GM18508 (cell line): ENCODE results near the gene ADD1.
"Not testable (repeated sequence)": the region's sequence is repeated elsewhere in the genome, so short reads cannot be mapped to it uniquely, and the experiment has no call there.

Experiments used
- ATAC-seq: cut with Tn5 transposase; IDR thresholded peaks from one replicate; pipeline ENCODE4 v1.9.1; 2021; ENCODE audit warnings: moderate number of reproducible peaks; ENCODE audit not compliant: insufficient read depth, unreplicated experiment

ADD1 gene

DNA sequence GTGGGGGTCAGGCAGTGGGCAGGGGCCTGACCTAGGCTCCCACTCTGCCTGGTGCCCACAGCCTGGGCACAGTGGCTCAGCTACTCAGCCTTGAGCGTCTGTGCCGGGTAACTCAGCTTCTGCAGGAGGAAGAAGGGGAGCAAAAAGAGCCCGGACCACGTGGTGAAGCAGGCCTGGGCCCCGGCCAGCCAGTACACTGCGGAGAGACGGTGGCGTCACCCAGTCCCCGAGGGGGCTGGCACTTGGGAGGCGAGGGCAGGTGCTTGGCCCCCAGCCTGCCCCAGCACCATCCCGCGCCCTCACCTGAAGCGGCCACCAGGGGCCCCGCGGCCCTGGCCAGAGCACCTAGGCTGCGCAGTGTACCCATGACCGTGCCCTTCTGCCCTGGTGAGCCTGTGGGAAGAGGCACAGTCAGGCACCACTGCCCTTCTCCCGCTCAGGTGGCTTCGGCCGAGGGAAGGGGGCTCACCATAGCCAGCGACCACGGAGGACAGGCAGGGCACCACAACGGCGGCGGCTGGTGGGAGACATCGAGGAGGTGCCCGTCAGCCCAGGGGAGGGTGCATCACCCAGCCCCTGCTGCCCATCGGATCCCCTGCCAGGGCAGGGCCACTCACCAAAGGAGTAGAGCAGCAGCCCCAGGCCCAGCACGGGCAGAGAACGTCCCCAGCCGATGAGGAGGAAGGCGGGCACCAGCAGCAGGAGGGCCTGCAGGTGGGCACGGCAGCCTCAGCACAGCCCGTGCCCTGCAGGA, 87.3 kb downstream of the ADD1 start:
- no peak for ATAC-seq

DNA sequence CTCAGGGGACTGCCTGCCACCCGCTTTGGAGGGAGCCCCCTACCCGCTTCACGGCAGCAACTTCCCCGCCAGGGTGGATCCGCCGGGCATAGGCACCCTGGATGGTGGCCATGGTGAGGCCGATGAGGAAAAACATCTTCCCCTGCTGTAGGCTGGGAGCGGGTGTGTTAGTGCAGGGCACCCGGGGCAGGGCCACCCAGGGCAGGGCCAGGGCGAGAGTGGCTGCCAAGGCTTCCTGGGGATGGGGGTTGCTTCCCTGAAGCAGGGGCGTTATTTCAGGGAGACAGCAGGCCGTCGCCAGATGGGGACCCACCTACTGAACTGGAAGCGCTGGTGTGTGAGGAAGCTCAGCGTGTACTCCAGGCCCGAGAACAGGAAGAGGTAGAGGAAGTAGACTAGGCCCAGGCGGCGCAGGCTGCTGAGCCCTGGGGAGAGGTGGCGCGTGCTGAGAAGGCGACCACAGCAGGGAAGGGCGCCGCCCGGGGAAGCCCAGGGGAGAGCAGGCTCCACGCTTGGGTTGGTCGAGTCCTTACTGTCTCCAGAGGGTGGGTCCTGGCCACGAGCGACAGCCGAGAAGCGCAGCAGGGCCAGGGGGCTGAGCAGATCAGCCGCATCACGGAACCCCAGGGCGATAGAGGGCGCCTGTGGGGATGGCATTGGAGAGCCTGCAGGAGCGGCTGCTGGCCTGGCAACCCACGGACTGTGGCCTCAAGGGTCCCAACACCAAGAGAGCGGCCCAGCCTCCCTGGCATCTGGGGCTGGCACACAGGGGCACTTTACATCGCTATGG, 88.1 kb downstream of the ADD1 start:
- ATAC-seq, result no peak

DNA sequence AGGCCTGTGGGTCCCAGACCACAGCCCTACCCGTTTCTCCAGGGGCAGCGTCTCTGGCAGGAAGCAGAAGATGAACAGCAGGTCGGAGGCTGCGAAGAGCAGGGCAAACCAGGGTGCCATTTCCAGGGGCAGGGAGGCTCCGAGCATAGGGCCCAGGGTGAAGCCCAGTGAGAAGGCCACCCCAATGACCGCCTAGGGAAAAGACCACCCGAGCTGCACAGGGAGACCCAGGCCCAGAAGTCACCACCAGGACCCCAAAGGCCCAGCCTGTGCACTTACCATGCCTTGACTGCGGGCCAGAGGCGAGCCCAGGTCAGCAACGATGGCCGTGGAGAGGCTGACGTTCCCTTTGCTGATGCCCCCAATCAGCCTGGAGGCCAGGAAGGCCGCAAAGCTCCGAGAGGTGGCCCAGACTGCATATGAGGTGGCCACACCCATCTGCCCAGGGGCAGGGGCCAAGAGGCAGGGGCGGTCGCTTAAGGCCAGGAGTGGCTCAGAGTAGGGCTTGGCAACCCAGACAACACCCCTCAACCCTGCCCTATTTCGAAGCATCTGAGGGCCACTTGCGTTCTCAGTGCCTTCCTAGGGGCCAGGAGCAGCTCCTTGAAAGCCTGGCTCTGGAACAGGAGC, 88.8 kb downstream of the ADD1 start:
- ATAC-seq, result no peak

DNA sequence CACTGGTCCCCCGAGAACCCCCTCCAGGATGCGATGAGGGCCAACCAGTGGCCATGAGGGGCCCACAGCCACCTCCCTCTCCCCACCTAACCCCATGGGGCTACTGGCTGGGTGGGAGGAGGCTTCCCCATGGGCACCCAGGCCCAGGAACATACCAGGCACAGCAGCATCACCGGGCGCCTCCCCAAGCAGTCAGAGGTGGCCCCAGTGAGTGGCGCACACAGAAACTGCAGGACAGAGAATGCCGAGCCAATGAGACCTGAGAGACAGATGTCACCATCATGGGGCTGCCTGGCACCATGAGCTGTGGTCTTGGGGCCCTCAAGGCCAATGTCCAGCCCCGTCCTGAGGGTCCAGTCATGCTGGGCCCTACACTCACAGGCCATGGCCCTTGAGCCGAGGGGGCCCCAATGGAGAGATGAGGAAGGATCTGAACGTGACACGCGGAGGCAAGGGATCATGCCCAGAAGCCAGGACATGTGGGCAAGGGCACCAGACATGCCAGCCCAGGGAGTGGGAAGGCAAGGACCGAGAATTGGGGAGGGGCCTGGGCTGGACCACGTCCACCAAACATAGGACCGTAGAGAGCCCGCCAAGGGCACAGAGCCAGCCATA, 89.4 kb downstream of the ADD1 start:
- ATAC-seq, result no peak

DNA sequence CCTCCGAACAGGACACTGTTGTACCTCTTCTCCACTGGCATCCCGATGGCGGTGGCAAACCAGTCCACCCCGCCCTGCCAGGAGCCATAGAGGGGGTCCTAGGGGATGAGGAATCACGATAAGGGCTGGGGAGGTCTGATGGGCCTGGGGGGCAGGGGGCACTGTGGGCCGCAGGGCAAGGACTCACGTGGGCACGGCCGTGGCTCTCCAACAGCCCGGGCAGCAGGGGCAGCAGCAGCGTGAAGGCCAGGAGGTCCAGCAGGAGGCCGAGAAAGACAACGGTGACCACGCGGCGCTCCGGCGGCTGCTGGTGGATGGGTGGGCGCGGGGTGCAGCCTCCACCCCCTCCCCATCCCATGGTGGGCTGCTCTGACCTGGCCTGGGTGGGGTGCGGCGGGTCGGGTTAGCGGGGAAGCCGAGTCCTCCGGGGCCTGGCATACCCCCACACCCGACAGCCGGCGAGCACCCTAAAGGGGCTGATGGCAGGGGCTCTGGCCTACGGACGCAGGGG, 90.0 kb downstream of the ADD1 start:
- ATAC-seq, result no peak

DNA sequence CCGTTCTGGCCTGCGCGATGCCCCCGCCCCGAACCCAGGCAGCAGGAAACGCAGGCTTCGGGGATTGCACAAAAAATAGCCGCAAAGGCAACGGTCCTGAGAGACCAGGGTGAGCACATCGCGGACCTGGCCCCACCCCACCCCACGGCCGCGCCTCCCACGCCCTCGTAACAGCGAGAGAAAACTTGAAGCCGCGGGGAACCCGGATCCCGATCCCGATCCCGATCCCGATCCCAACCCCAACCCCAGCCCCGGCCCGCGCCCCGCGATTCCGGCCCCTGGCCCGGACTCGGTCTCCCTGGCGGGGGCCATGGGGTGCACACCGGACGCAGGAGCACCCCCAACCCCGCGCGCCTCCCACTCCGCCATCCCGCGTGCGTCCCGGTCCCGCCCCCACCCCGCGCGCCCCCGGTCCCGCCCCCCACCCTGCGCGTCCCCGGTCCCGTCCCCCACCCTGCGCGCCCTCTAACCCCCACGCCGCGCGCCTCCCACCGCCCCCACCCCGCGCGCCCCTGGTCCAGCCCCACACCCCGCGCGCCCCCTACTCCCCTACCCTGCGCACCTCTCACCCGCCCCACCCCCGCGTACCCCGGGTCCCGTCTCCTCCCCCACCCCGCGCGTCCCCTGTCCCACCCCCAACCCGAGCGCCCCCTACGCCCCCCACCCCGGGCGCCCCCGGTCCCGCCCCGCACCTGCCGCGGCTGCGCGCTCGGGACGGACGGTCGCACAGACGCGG, 90.6 kb downstream of the ADD1 start:
- no peak for ATAC-seq

DNA sequence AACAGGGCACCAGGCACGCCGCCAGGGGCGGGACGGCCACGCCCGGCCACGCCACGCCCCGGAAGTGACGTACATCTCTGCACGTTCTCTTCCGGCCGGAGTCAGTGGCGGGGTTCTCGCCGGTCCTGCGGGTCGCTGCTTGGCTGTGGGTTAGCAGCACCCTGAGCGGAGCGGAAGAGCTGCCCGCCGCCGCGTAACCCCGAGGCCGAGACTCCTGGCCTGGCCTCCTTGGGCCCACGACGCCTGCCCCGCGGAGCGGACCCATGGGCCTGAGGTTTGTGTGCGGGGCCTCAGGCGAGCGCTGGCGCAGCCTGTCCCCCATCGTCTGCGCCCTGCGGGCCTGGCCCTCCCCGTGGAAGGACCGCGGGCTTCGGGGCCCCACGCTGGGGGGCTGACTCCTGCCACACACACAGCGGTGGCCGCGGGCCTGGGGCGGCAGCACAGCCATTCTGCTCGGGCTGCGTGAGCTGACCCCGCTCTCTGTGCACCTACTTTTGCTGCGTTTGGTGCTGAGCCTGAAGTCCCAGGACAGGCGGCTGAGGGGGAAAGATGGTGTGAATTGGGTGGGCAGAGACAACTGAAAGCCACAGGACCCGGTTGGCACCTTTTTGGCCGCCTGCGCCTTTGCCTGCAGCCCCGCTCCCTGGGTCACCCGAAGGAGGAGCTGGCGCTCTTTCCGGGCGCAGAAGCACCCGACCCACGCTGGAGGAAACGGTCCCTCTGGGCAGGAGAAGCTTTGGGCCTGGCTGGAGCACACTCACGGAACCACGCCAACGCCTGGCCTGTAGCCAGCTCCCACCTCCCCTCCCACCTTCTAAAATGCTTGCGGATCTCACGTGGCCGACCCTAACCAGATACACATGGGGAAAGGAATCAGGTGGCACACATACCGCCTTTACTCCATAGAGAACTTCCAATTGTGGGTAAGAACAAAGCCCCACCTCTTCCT, 91.4 kb downstream of the ADD1 start:
- ATAC-seq, result no peak

DNA sequence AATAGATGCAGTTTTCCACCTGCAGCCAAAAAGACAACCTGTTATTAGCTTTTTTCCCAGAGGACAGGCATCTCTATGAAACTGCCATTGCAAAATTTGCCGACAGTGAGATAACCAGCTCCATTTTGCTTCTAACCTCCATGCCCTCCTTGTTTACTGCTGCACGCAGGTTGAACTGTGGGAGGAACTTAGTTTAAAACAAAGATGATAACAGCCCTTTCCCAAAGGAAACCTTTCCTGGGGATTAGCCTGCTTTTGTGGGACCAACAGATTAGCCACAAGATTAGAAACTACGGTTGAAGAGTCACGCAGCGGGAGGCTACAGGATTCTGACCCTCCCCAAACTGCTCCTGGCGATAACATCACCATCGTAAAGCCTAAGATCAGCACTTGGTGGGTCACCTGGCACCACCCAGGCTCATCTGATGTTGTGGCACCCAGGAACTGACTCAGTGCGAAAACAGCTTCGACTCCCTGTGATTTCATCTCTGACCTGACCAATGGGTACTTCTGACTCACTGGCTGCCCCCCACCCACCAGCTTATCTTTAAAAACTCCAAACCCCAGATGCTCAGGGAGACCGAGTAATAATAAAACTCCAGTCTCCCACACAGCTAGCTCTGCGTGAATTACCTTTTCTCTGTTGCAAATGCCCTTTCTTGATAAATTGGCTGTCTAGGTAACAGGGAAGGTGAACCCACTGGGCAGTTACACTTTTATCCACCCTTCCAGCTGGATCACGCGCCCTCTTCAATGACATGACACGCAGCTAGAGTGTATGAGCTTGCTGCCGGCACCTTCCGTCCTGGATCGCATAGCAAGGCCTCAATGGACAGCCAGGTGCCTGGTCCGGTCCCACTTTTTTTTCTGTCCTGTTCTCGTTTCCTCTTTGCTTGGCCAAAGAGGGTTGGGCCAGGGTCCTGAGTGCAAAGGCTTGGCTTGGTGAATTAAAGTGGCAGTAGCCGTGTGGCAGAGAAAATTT, 92.4 kb downstream of the ADD1 start:
- no peak for ATAC-seq

DNA sequence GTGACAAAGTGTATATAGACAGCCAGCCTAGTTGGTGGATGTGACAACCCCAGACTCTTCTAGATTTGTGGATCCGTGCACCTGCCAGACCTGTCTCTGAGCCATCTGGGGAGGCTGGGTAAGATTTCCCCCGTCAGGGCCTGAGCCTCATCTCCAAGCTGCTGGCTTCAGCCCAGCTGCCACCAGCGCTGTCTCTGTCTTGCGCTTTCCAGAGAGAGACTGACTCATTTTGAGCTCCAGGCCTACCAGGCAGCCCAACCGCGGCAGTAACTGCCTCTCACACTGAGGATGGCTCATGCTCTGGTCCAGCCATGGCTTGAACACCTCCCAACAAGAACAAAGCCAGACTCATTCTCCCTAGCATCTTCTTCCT, 93.1 kb downstream of the ADD1 start:
- no peak for ATAC-seq

DNA sequence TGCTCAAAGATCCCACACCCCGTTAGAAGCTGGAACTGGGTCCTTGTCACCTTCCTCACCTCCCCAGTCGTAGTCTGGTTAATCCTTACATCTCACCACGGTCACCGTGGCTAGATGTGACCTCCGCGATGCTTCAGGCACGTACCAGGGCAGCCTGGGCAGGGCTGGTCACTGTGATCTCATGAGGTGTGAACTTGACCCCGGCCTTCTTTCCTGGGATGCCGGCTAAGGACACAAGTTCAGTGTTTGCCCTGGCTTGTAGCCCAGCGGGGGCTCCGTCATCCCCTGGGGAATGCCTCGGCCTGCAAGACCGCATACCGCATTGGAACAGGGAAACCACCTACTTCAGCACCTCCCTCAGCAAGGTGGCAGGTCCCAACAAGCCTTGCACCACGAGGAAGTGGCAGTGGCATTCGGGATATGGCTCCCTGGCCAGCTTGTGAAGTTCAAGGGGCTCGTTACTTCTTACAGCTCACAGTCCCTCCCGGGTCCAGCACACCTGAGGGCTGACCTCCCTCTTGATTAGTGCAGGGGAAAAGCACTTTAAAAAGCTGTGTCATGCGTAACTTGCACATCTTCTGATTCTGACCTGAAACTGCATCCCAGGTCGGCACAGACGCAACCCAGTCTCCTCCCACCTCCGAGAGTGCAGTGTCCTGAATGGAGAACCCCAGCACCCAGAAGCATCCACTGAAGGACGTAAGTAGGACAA, 93.7 kb downstream of the ADD1 start:
- ATAC-seq, result no peak

DNA sequence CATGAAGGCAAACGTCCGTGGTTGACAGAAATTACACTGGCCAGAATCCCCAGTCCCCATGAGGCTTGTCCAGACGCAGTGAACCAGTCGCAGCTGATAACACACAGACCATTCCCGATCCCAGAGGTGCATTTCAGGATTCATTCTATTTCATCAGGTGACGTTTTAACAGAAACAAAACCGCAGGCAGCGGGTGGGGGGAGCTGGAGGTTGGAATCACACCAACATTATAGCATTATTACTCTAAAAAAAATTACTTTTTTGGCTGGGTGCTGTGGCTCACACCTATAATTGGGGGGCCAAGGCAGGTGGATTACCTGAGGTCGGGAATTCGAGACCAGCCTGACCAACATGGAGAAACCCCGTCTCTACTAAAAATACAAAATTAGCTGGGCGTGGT, 94.3 kb downstream of the ADD1 start:
- no peak for ATAC-seq

DNA sequence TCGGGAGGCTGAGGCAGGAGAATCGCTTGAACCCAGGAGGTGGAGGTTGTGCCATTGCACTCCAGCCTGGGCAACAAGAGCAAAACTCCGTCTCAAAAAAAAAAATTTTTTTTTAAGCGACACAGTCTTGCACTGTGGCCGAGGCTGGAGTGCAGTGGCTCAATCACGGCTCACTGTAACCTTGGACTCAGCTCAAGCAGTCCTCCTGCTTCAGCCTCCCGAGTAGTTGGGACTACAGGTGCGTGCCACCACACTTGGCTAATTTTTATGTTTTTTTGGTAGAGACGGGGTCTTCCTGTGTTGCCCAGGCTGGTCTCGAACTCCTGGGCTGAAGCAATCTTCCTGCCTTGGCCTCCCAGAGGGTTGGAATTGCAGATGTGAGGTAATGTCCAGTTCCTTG, 94.8 kb downstream of the ADD1 start:
- ATAC-seq, result not testable (repeated sequence)

DNA sequence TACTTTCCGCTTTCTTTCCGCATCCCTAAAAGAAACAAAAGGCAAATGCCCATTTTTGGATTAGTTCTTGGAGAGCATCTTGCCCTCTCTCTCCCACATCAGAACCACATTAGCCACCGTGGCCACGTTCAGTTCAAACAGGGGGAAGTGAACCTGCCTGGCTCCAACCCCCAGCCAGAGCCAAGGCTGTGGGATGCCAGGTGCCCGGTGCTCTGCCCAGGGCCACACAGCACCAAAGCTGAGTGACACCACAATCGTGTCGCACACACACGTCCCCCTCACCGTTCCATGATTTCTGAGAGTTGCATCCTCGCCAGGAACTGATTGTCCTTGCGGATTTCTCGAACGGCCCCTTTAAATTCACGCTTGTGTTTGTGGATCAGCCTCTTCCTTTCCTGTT, 95.3 kb downstream of the ADD1 start:
- ATAC-seq, result no peak

DNA sequence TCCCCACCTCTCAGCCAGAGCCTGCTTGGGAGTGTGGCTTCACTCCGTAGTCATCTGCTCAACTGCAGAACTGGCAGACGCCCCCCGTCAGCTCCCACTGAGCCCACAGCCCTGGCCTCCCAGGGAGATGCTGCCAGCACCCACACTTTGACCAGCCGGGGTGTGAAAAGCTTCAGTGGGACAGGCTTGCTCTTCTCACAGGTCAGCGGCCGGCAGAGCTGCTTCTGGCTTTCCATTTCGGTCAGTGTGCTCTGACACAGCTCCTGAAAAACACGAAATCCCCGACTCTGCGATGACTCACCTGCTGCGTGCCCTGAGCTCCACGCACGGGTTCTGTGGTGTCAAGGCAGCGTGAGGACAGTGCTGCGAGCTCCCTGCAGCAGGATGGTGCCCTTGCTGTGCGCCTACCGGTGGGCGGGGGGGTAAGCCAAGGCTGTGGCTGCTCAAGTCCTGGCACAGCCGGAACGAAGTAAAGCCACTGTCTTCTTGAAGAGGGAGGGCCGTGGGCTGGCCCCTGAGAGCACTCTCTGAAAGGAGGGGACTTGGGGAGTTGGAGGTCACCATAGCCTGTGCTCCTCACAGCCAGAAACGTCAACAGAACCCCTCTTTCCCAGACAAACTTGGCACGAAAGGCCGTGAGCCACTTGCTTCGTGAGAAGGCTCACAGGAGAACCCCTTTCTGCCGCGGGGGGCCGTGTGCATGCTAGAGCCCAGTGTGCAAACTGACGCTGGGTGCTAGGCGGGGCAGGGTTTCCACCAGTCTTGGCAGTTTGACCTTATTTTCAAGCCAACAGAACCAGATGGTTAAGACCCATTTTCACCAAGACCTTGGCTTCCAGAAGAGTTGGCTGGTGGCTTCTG, 96.0 kb downstream of the ADD1 start:
- ATAC-seq, result no peak

DNA sequence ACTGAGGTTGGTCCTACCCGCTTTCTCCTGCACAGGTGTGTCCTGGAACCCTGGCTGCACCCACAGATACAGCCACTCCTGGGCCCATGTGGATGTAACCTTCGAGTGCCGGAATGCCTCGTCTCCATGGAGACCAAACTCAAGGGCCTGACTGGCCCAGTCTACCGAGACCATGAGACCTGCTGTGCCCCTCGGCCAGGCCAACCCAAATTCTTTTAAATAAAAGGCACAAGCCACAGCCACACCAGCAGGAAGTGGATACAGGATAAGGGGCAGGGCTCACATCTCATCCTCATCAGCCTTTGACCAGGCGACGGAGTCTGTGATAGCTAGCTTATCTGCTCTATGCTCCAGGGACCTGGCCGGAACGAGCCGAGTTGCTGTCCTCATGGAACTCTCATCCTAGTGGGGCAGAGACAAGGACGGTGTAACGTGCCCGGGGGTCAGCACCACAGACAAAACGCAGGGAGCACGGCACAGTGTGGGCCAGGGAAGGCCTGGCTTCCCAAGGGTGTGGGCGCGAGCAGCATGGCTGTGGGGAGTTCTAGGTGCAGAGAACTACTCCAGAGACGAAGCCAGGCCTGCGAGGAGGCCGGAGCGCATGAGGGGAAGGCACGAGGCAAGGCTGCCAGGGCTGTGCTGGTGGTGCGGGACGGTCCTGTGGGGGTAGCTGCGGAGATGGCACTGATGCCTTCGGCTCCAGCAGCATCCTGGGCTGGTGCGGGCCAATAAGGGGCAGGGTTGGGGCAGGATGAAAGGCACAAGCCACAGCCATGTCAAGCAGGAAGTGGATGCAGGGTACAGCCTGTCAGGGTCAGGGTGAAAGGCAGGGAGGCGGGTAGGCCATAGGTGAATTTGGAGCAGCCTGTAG, 96.9 kb downstream of the ADD1 start:
- no peak for ATAC-seq
